Right lung (tissue), 5 donors: ENCODE measurements around the gene LMO1. TPM values are rescaled to one million over a fixed set of nuclear protein-coding genes. Genes with fewer than 3 reads are reported as not detected.

Experiments used
- polyA plus RNA-seq, 5 donors: library from polyadenylated mRNA; unstranded; fragments of 120-200 nt; gene quantifications; one replicate each; pipeline versions ENCODE4 v1.2.1 to v1.2.3, GENCODE V29; 2013; ENCODE audit warnings: inconsistent platforms in 1 of 5, low replicate concordance in 1 of 5; ENCODE audit not compliant: insufficient read length in 5 of 5, insufficient read depth in 1 of 5

LMO1 gene
- polyA plus RNA-seq, 5 donors = 0.23 to 0.27 (median 0.23) TPM; not detected in 2

Other genes starting within 250 kb of the LMO1 start
- gene TUB, start 182.7 kb downstream of the LMO1 start, polyA plus RNA-seq = 10 to 100 TPM; 25.0 to 28.6 (median 26.8) TPM
- gene RIC3, start 94.9 kb downstream of the LMO1 start, polyA plus RNA-seq = 1 to 10 TPM; 1.9 to 3.7 (median 2.9) TPM